Measurements from ENCODE around the gene CCDC142.

Gene CCDC142

DNA sequence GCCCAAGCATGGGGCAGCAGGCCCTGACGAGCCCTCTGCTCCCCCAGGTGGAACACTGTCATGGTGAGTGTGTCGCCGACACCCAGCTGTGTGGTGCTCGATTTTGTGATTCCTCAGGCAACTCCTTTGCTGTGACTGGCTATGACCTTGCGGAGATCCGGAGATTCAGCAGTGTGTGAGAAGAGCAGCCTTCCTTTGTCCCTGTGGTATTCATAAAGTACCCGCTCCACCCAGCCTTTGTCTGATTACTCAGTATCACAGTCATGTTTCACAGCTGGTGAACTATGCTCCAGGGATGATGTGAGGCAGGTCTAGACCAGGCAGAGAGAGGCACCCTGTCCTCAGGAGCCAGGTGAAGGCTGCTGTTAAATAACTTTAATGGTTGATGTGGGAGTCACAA lies 57.3 kb downstream of the CCDC142 start:
- Mint-ChIP-seq H3K4me3 (no peak overlapping the region), H3K27ac (no peak overlapping the region), H3K27me3 (peaks cover 7% of the 10 kb centered on the region), H3K4me1 (ENCODE audit: low read depth) (peaks cover 21% of the 10 kb centered on the region), H3K36me3 (ENCODE audit: low read depth) (peaks cover 53% of the 10 kb centered on the region), H3K9me3 (no peaks in the 10 kb centered on the region)
- intact Hi-C loops (cut with micrococcal nuclease), result no loop called here

DNA sequence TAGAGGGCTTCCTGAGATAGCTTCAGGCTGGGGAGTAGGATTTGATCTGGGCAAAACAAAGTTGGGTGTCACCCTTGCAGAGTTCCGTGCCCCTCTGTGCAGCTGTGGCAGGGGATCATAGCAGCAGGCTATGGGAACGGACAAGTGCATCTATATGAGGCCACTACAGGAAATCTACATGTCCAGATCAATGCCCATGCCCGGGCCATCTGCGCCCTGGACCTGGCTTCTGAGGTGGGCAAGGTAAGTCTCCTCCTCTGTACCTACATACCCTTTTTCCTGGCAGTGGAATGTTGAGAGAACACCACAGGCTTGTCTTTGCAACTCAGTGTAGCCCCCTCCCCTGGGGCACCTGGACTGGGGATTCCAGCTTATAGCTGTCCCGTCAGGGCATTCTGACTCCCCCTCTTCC lies 57.8 kb downstream of the CCDC142 start:
- peaks cover 7% of the 10 kb centered on the region for H3K27me3 Mint-ChIP-seq
- H3K36me3 Mint-ChIP-seq (ENCODE audit: low read depth), result peaks cover 49% of the 10 kb centered on the region
- no peaks in the 10 kb centered on the region for H3K9me3 Mint-ChIP-seq
- H3K4me3 Mint-ChIP-seq, result no peak overlapping the region
- intact Hi-C loops (cut with micrococcal nuclease), result no loop called here
- no peak overlapping the region for H3K27ac Mint-ChIP-seq
- H3K4me1 Mint-ChIP-seq (ENCODE audit: low read depth), result peaks cover 26% of the 10 kb centered on the region

GRCh38 chr2:74424139-74424992 lies 58.4 kb downstream of the CCDC142 start:
- Mint-ChIP-seq H3K4me3 (no peak overlapping the region), H3K27ac (no peak overlapping the region), H3K9me3 (no peaks in the 10 kb centered on the region), H3K4me1 (ENCODE audit: low read depth) (peaks cover 30% of the 10 kb centered on the region), H3K27me3 (peaks cover 7% of the 10 kb centered on the region), H3K36me3 (ENCODE audit: low read depth) (peaks cover 43% of the 10 kb centered on the region)
- intact Hi-C loops (cut with micrococcal nuclease), result no loop called here
